WTC11 (cell line): ENCODE results near the gene PTPN1. TPM values are rescaled to one million over a fixed set of nuclear protein-coding genes. Genes with fewer than 3 reads are reported as not detected.
A peak's percentile ranks its signal among the peaks of the same experiment; 100 is the strongest.

Experiments used
- ARID4B ChIP-seq: sonication (generic); formaldehyde crosslinking; IDR thresholded peaks from 2 replicates; pipeline ENCODE4 v1.8.0; 2023; ENCODE audit warnings: missing genetic modification reagents, mild to moderate bottlenecking, borderline replicate concordance
- E2F5 ChIP-seq: sonication (generic); formaldehyde crosslinking; IDR thresholded peaks from 2 replicates; pipeline ENCODE4 v1.8.1; 2022; ENCODE audit warnings: mild to moderate bottlenecking, moderate library complexity, missing genetic modification reagents
- ESRRA ChIP-seq: sonication (generic); formaldehyde crosslinking; IDR thresholded peaks from 2 replicates; pipeline ENCODE4 v1.8.1; 2022; ENCODE audit warnings: mild to moderate bottlenecking, missing genetic modification reagents, borderline replicate concordance
- ETV6 ChIP-seq: sonication (generic); formaldehyde crosslinking; IDR thresholded peaks from 2 replicates; pipeline ENCODE4 v1.8.1; 2022; ENCODE audit warnings: mild to moderate bottlenecking, missing genetic modification reagents
- FOXJ3 ChIP-seq: sonication (generic); formaldehyde crosslinking; IDR thresholded peaks from 2 replicates; pipeline ENCODE4 v1.9.0; 2021; ENCODE audit warnings: missing genetic modification reagents, mild to moderate bottlenecking, borderline replicate concordance
- FOXK1 ChIP-seq: sonication (generic); formaldehyde crosslinking; IDR thresholded peaks from 2 replicates; pipeline ENCODE4 v1.8.0; 2022; ENCODE audit warnings: mild to moderate bottlenecking, moderate library complexity, missing genetic modification reagents
- FOXP1 ChIP-seq: sonication (generic); formaldehyde crosslinking; IDR thresholded peaks from 2 replicates; pipeline ENCODE4 v1.8.0; 2022; ENCODE audit warnings: missing genetic modification reagents, mild to moderate bottlenecking, moderate library complexity, borderline replicate concordance
- FOXP4 ChIP-seq: sonication (generic); formaldehyde crosslinking; IDR thresholded peaks from 2 replicates; pipeline ENCODE4 v1.8.0; 2022; ENCODE audit warnings: mild to moderate bottlenecking, missing genetic modification reagents
- GRHL2 ChIP-seq: fragments of 250-450 bp; sonication (Bioruptor Pico); IDR thresholded peaks from 2 replicates; pipeline ENCODE4 v1.8.0; 2022; ENCODE audit warnings: mild to moderate bottlenecking, moderate library complexity; ENCODE audit not compliant: insufficient replicate concordance, severe bottlenecking
- GTF2I ChIP-seq: fragments of 250-450 bp; sonication (Bioruptor Pico); conservative IDR thresholded peaks from 2 replicates; pipeline ENCODE4 v1.4.0; 2021; ENCODE audit warnings: mild to moderate bottlenecking
- IRF1 ChIP-seq: sonication (generic); formaldehyde crosslinking; IDR thresholded peaks from 2 replicates; pipeline ENCODE4 v1.8.0; 2023; ENCODE audit warnings: missing genetic modification reagents
- NR1H2 ChIP-seq: sonication (generic); formaldehyde crosslinking; IDR thresholded peaks from 2 replicates; pipeline ENCODE4 v1.9.0; 2021; ENCODE audit warnings: mild to moderate bottlenecking, moderate library complexity, missing genetic modification reagents
- NR2C2 ChIP-seq: sonication (generic); formaldehyde crosslinking; IDR thresholded peaks from 2 replicates; pipeline ENCODE4 v1.8.0; 2022; ENCODE audit warnings: mild to moderate bottlenecking, missing genetic modification reagents
- SMAD4 ChIP-seq: sonication (generic); formaldehyde crosslinking; IDR thresholded peaks from 2 replicates; pipeline ENCODE4 v1.8.0; 2022; ENCODE audit warnings: mild to moderate bottlenecking, missing genetic modification reagents
- SP1 ChIP-seq: sonication (generic); formaldehyde crosslinking; conservative IDR thresholded peaks from 2 replicates; pipeline ENCODE4 v1.8.1; 2022; ENCODE audit warnings: missing genetic modification reagents
- ZNF416 ChIP-seq: fragments of 250-450 bp; sonication (Bioruptor Pico); IDR thresholded peaks from 2 replicates; pipeline ENCODE4 v1.9.0; 2021; ENCODE audit warnings: mild to moderate bottlenecking, inconsistent platforms
- total RNA-seq: library from RNA; stranded (reverse); gene quantifications from 3 replicates; pipeline ENCODE4 v1.2.3, GENCODE V29; 2021
- TF ChIP-seq, protein P1 (sequence below): fragments of 250-450 bp; sonication (Bioruptor Pico); IDR thresholded peaks from 2 replicates; pipeline ENCODE4 v1.8.0; 2021; ENCODE audit warnings: mild to moderate bottlenecking
- TF ChIP-seq, protein P2 (sequence below): fragments of 200-600 bp; IDR thresholded peaks from 2 replicates; pipeline ENCODE4 v1.8.0; 2022; ENCODE audit warnings: antibody characterized with exemption
- TF ChIP-seq, protein P3 (sequence below): sonication (generic); formaldehyde crosslinking; IDR thresholded peaks from 2 replicates; pipeline ENCODE4 v1.8.0; 2022; ENCODE audit warnings: mild to moderate bottlenecking, missing genetic modification reagents
- TF ChIP-seq, protein P4 (sequence below): sonication (generic); formaldehyde crosslinking; conservative IDR thresholded peaks from 2 replicates; pipeline ENCODE4 v1.8.1; 2022; ENCODE audit warnings: mild to moderate bottlenecking, missing genetic modification reagents

Gene PTPN1
- total RNA-seq, 1 experiment from 2014 or later: 29.4 TPM

GRCh38 chr20:50509923-50510705 lies at the start of gene PTPN1 (continued):
- TF ChIP-seq IRF1 (no peak), ETV6 (CRISPR knock-in tag) (peak; percentile 48; the same call in 1 of the 2 replicates), NR1H2 (CRISPR knock-in tag) (no peak), FOXK1 (CRISPR knock-in tag) (peak; percentile 71), E2F5 (CRISPR knock-in tag) (no peak), NR2C2 (CRISPR knock-in tag) (no peak), FOXJ3 (CRISPR knock-in tag) (no peak), SP1 (CRISPR knock-in tag) (peak; percentile 81; the same call in 1 of the 2 replicates), GTF2I (CRISPR knock-in tag) (peak; percentile 74; the same call in 1 of the 2 replicates), FOXP4 (CRISPR knock-in tag) (peak; percentile 51), GRHL2 (CRISPR knock-in tag) (no peak), FOXP1 (CRISPR knock-in tag) (peak; percentile 65; the same call in 1 of the 2 replicates), ESRRA (CRISPR knock-in tag) (no peak), ARID4B (CRISPR knock-in tag) (peak; percentile 70; the same call in 1 of the 2 replicates), ZNF416 (peak; percentile 53; the same call in 1 of the 2 replicates), SMAD4 (CRISPR knock-in tag) (no peak)
- TF ChIP-seq, protein P1, sequence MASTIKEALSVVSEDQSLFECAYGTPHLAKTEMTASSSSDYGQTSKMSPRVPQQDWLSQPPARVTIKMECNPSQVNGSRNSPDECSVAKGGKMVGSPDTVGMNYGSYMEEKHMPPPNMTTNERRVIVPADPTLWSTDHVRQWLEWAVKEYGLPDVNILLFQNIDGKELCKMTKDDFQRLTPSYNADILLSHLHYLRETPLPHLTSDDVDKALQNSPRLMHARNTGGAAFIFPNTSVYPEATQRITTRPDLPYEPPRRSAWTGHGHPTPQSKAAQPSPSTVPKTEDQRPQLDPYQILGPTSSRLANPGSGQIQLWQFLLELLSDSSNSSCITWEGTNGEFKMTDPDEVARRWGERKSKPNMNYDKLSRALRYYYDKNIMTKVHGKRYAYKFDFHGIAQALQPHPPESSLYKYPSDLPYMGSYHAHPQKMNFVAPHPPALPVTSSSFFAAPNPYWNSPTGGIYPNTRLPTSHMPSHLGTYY (CRISPR knock-in tag): no peak
- TF ChIP-seq, protein P2, sequence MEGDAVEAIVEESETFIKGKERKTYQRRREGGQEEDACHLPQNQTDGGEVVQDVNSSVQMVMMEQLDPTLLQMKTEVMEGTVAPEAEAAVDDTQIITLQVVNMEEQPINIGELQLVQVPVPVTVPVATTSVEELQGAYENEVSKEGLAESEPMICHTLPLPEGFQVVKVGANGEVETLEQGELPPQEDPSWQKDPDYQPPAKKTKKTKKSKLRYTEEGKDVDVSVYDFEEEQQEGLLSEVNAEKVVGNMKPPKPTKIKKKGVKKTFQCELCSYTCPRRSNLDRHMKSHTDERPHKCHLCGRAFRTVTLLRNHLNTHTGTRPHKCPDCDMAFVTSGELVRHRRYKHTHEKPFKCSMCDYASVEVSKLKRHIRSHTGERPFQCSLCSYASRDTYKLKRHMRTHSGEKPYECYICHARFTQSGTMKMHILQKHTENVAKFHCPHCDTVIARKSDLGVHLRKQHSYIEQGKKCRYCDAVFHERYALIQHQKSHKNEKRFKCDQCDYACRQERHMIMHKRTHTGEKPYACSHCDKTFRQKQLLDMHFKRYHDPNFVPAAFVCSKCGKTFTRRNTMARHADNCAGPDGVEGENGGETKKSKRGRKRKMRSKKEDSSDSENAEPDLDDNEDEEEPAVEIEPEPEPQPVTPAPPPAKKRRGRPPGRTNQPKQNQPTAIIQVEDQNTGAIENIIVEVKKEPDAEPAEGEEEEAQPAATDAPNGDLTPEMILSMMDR: no peak
- TF ChIP-seq, protein P3, sequence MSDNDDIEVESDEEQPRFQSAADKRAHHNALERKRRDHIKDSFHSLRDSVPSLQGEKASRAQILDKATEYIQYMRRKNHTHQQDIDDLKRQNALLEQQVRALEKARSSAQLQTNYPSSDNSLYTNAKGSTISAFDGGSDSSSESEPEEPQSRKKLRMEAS (CRISPR knock-in tag): peak; percentile 47; the same call in 1 of the 2 replicates
- TF ChIP-seq, protein P4, sequence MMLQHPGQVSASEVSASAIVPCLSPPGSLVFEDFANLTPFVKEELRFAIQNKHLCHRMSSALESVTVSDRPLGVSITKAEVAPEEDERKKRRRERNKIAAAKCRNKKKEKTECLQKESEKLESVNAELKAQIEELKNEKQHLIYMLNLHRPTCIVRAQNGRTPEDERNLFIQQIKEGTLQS (CRISPR knock-in tag): no peak
